SK-N-SH (cell line): Measurements from ENCODE around the gene CDK18. TPM values are rescaled to one million over a fixed set of nuclear protein-coding genes. Genes with fewer than 3 reads are reported as not detected.

Experiments
- CTCF ChIA-PET: fragments of 300-600, 350-600 bp; formaldehyde crosslinking; extraction: SDS; loops from one replicate; lab custom pipeline; 2021; lab: Yijun Ruan, JAX
- POLR2A ChIA-PET: fragments of 350-600 bp; sonication (Branson Sonifier 250); formaldehyde crosslinking; extraction: SDS; loops from one replicate; lab custom pipeline; 2020; ENCODE audit warnings: antibody characterized with exemption, inconsistent platforms; lab: Yijun Ruan, JAX
- DNase-seq: peaks from one replicate; pipeline ENCODE4 v3.0.0; 2012
- H2AFZ ChIP-seq: fragments of 200-600 bp; sonication (generic); 2 replicates; pipeline ENCODE4 v1.8.1; 2016; ENCODE audit warnings: antibody characterized with exemption, mild to moderate bottlenecking, low read depth
- H3F3A ChIP-seq: fragments of 200-600 bp; sonication (generic); replicated peaks from 2 replicates; pipeline ENCODE3; 2016; ENCODE audit warnings: antibody characterized with exemption, mild to moderate bottlenecking; ENCODE audit not compliant: insufficient read depth
- H3K27ac ChIP-seq, 2 experiments: fragments of 200-500 bp in 1 of 2; fragments of 200-600 bp in 1 of 2; sonication (Bioruptor generic) in 1 of 2; sonication (generic), shearing (Covaris generic) in 1 of 2; 2 replicates each; pipeline versions ENCODE4 v1.5.1 to v1.6.1; 2014 to 2016; ENCODE audit warnings: low read depth in 2 of 2, inconsistent platforms in 1 of 2, low read length in 1 of 2, mild to moderate bottlenecking in 1 of 2, mixed read lengths in 1 of 2
- H3K27me3 ChIP-seq: fragments of 200-600 bp; sonication (generic), shearing (Covaris generic); 2 replicates; pipeline ENCODE4 v1.6.1; 2016; ENCODE audit warnings: mixed run types; ENCODE audit not compliant: insufficient read depth
- H3K36me3 ChIP-seq, 2 experiments: fragments of 200-500 bp in 1 of 2; fragments of 200-600 bp in 1 of 2; sonication (Bioruptor generic) in 1 of 2; sonication (generic) in 1 of 2; replicated peaks in 1 of 2; 2 replicates each; pipeline versions ENCODE3 to v1.5.1; 2014 to 2016; ENCODE audit warnings: low read length in 1 of 2, mild to moderate bottlenecking in 1 of 2; ENCODE audit not compliant: insufficient read depth in 2 of 2, control insufficient read depth in 1 of 2
- H3K4me1 ChIP-seq, 2 experiments: fragments of 200-500 bp in 1 of 2; fragments of 200-600 bp in 1 of 2; sonication (Bioruptor generic) in 1 of 2; sonication (generic), shearing (Covaris generic) in 1 of 2; 2 replicates each; pipeline versions ENCODE4 v1.5.1 to v1.6.1; 2014 to 2016; ENCODE audit warnings: low read depth in 1 of 2, low read length in 1 of 2, mixed run types in 1 of 2; ENCODE audit not compliant: insufficient read depth in 2 of 2, control insufficient read depth in 1 of 2
- H3K4me2 ChIP-seq: fragments of 200-600 bp; sonication (generic), shearing (Covaris generic); 2 replicates; pipeline ENCODE4 v1.6.1; 2017; ENCODE audit warnings: mixed run types
- H3K4me3 ChIP-seq, 2 experiments: fragments of 200-500 bp in 1 of 2; fragments of 200-600 bp in 1 of 2; sonication (Bioruptor generic) in 1 of 2; sonication (generic), shearing (Covaris generic) in 1 of 2; 2 replicates each; pipeline versions ENCODE4 v1.5.1 to v1.8.1; 2014 to 2016; ENCODE audit warnings: low read depth in 2 of 2, inconsistent platforms in 1 of 2, low read length in 1 of 2, mild to moderate bottlenecking in 1 of 2, mixed read lengths in 1 of 2, moderate library complexity in 1 of 2
- H3K79me2 ChIP-seq: fragments of 200-600 bp; sonication (generic); 2 replicates; pipeline ENCODE4 v1.8.1; 2017; ENCODE audit warnings: mild to moderate bottlenecking; ENCODE audit not compliant: insufficient read depth
- H3K9ac ChIP-seq: fragments of 200-600 bp; sonication (generic); 2 replicates; pipeline ENCODE4 v1.6.1; 2017; ENCODE audit warnings: mixed run types
- H3K9me2 ChIP-seq: fragments of 200-600 bp; sonication (generic); 2 replicates; pipeline ENCODE4 v1.6.1; 2017; ENCODE audit warnings: mixed run types
- H3K9me3 ChIP-seq: fragments of 200-600 bp; sonication (generic); 2 replicates; pipeline ENCODE4 v1.6.1; 2017; ENCODE audit warnings: mixed run types, mild to moderate bottlenecking, moderate library complexity
- H4K20me1 ChIP-seq: fragments of 200-600 bp; sonication (generic); 2 replicates; pipeline ENCODE4 v1.6.1; 2017; ENCODE audit warnings: mild to moderate bottlenecking, mixed run types; ENCODE audit not compliant: insufficient read depth
- ELF1 ChIP-seq: IDR thresholded peaks from 2 replicates; pipeline ENCODE4 v1.4.0; 2012
- EP300 ChIP-seq, 2 experiments: IDR thresholded peaks; 2 replicates each; pipeline versions ENCODE4 v1.4.0 to v1.6.1; 2012; ENCODE audit warnings: borderline replicate concordance in 1 of 2, low read depth in 1 of 2, low read length in 1 of 2
- EZH2phosphoT487 ChIP-seq: fragments of 200-600 bp; sonication (generic); IDR thresholded peaks from 2 replicates; pipeline ENCODE4 v1.6.1; 2017; ENCODE audit warnings: low read depth, mixed run types, mild to moderate bottlenecking, antibody characterized with exemption, moderate library complexity, borderline replicate concordance
- GABPA ChIP-seq: IDR thresholded peaks from 2 replicates; pipeline ENCODE4 v1.4.0; 2012; ENCODE audit warnings: low read depth, mild to moderate bottlenecking
- NFIC ChIP-seq: IDR thresholded peaks from 2 replicates; pipeline ENCODE4 v1.4.0; 2012; ENCODE audit warnings: borderline replicate concordance
- NRF1 ChIP-seq: IDR thresholded peaks from 2 replicates; pipeline ENCODE4 v1.6.1; 2012; ENCODE audit warnings: low read depth, mild to moderate bottlenecking, low read length
- RCOR1 ChIP-seq: fragments of 150-350 bp; IDR thresholded peaks from 2 replicates; pipeline ENCODE4 v1.6.1; 2017; ENCODE audit warnings: antibody characterized with exemption, low read length
- TEAD4 ChIP-seq: IDR thresholded peaks from 2 replicates; pipeline ENCODE4 v1.4.0; 2012; ENCODE audit warnings: mild to moderate bottlenecking, borderline replicate concordance; ENCODE audit not compliant: insufficient read depth
- WGBS: methylation state at CpG from one replicate; pipeline ENCODE4 v1.1.6; 2017; ENCODE audit warnings: low lambda C conversion rate; 5-methylcytosine and 5-hydroxymethylcytosine counted together
- polyA plus RNA-seq, 3 experiments: library from polyadenylated mRNA; depleted of rRNA; stranded (reverse); fragments of >200 nt; gene quantifications; 2 replicates each; pipeline ENCODE4 v1.2.3, GENCODE V29; 2012
- TF ChIP-seq, protein P1 (sequence below): IDR thresholded peaks from 2 replicates; pipeline ENCODE4 v1.4.0; 2012; ENCODE audit warnings: low read depth, borderline replicate concordance
- TF ChIP-seq, protein P2 (sequence below): IDR thresholded peaks from 2 replicates; pipeline ENCODE4 v1.4.0; 2012; ENCODE audit warnings: low read depth, borderline replicate concordance

Gene CDK18
- polyA plus RNA-seq, 1 of the 3 experiments (the other 2 are of a cell fraction): 2.5 TPM

- TF ChIP-seq, protein P1, sequence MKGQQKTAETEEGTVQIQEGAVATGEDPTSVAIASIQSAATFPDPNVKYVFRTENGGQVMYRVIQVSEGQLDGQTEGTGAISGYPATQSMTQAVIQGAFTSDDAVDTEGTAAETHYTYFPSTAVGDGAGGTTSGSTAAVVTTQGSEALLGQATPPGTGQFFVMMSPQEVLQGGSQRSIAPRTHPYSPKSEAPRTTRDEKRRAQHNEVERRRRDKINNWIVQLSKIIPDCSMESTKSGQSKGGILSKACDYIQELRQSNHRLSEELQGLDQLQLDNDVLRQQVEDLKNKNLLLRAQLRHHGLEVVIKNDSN: no peak
- no peak for TF ChIP-seq EP300 (IDR thresholded peaks at IDR 0.05; ENCODE audit: borderline replicate concordance in 1 of 2, low read depth in 1 of 2, low read length in 1 of 2)
- no peak for TF ChIP-seq NRF1
- no peak for TF ChIP-seq TEAD4
These were observed 49.8 kb downstream of the CDK18 start (continued) for GRCh38 chr1:205554026-205554811.

DNA sequence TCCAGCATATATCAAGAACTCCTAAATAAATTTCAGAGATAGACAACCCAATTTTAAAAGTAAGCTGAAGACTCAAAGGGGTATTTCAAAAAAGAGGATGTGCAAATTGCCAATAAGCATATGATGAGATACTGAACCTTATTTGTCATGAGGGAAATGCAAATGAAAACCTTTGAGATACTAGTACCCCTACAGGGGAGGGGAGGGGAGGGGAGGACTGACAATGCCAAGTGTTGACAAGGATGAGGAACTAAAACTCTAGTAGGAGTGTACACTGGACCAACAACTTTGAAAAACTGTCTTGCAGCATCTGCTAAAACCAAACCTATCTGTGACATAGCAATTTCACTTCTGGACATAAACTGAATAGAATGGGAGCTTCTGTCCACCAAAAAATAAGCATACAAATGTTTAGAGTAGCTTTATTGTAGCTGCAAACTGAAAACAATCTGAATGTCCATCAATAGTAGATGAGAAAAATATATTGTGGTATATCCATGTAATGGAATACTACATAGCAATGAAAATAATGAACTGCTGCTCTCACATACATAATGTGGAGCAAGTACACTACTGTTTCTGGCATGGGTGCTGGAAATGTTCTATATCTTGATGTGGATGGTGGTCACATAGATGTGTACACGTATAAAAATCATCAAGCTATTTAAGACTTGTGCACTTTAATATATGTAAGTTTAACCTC lies 57.2 kb downstream of the CDK18 start:
- Histone ChIP-seq H2AFZ (no peak overlapping the region), H3K9ac (no peak overlapping the region), H3K36me3 (no peaks in the 10 kb centered on the region), H3K4me3 (no peak overlapping the region), H3K4me1 (no peaks in the 10 kb centered on the region), H4K20me1 (no peaks in the 10 kb centered on the region), H3F3A (peaks cover 4% of the 10 kb centered on the region), H3K27ac (no peak overlapping the region), H3K27me3 (peaks cover 10% of the 10 kb centered on the region; the same call in 1 of the 2 replicates), H3K79me2 (no peaks in the 10 kb centered on the region), H3K9me2 (no peaks in the 10 kb centered on the region), H3K4me2 (no peak overlapping the region), H3K9me3 (peaks cover 10% of the 10 kb centered on the region)
- DNase-seq: no peak
- no peak for TF ChIP-seq EZH2phosphoT487
- CTCF ChIA-PET: interaction anchor here (2.2 kb wide), 1 partner anchor 30 kb away, joined by 7 read pairs; no protein-coding TSS in a partner anchor
- POLR2A ChIA-PET: no interaction called here
- 41% methylated on average over 1 of the region's 1 CpG for WGBS

GRCh38 chr1:205563927-205564441 lies 59.5 kb downstream of the CDK18 start:
- no peak for DNase-seq

More at GRCh38 chr1:205563927-205564441, 59.5 kb downstream of the CDK18 start:
- no peak overlapping the region for H3K27ac ChIP-seq
- H3K9me3 ChIP-seq: peaks cover 10% of the 10 kb centered on the region
- no peak overlapping the region for H2AFZ ChIP-seq
- POLR2A ChIA-PET: no interaction called here
- H3K9me2 ChIP-seq: no peaks in the 10 kb centered on the region
- CTCF ChIA-PET: interaction anchor here (1.6 kb wide), 1 partner anchor 27 kb away, joined by 5 read pairs; no protein-coding TSS in a partner anchor
- H3K4me1 ChIP-seq: peaks cover 0 to 1% of the 10 kb centered on the region in 2 experiments; a peak in 1 of 4 replicates
- no peaks in the 10 kb centered on the region for H3K79me2 ChIP-seq
- H3K9ac ChIP-seq: no peak overlapping the region
- no peaks in the 10 kb centered on the region for H3K36me3 ChIP-seq
- 72% methylated on average over 5 of the region's 5 CpGs for WGBS
- H3F3A ChIP-seq: no peaks in the 10 kb centered on the region
- H3K4me2 ChIP-seq: no peak overlapping the region
- no peak for TF ChIP-seq RCOR1
- TF ChIP-seq, protein P2, sequence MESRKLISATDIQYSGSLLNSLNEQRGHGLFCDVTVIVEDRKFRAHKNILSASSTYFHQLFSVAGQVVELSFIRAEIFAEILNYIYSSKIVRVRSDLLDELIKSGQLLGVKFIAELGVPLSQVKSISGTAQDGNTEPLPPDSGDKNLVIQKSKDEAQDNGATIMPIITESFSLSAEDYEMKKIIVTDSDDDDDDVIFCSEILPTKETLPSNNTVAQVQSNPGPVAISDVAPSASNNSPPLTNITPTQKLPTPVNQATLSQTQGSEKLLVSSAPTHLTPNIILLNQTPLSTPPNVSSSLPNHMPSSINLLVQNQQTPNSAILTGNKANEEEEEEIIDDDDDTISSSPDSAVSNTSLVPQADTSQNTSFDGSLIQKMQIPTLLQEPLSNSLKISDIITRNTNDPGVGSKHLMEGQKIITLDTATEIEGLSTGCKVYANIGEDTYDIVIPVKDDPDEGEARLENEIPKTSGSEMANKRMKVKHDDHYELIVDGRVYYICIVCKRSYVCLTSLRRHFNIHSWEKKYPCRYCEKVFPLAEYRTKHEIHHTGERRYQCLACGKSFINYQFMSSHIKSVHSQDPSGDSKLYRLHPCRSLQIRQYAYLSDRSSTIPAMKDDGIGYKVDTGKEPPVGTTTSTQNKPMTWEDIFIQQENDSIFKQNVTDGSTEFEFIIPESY: no peak
- no peak for TF ChIP-seq ELF1
- TF ChIP-seq NFIC: no peak
- TF ChIP-seq GABPA: no peak
- TF ChIP-seq NRF1: no peak
- TF ChIP-seq, all 33 proteins: peak for 0
- Histone ChIP-seq H3K27me3 (peaks cover 31% of the 10 kb centered on the region), H4K20me1 (no peaks in the 10 kb centered on the region), H3K4me3 (no peak overlapping the region)
